ENCODE results near the gene CEBPG. TPM values are rescaled to one million over a fixed set of nuclear protein-coding genes. Genes with fewer than 3 reads are reported as not detected.

Gene CEBPG
- total RNA-seq, 1 experiment from 2014 or later, result 51.1 TPM

- no peaks in the 10 kb centered on the region for H3K27me3 ChIP-seq (ENCODE audit: insufficient read depth, low read length)
- BruUV-seq (replicated peaks), result no TSS peak
- no peaks in the 10 kb centered on the region for H3K36me3 ChIP-seq (ENCODE audit: control insufficient read depth in 1 of 2, insufficient read depth in 2 of 2, low read length in 2 of 2)
- ChIA-PET POLR2A (no interaction called here), RAD21 (ENCODE audit: low non-redundant PET in 1 of 2, low total read pairs in 2 of 2, uncharacterized antibody in 2 of 2, unreplicated experiment in 2 of 2) (no interaction called here), CTCF (no interaction called here)
- H3K79me2 ChIP-seq (ENCODE audit: insufficient read depth, low read length), result no peaks in the 10 kb centered on the region
- no peak overlapping the region for H3K9ac ChIP-seq (ENCODE audit: low read length)
- H2AFZ ChIP-seq (ENCODE audit: low read depth, low read length, poor library complexity, severe bottlenecking), result peak overlapping the region; percentile 75
- TF ChIP-seq JUND (IDR thresholded peaks at IDR 0.05) (peak; percentile 16; the same call in 1 of the 2 replicates), EGR1 (IDR thresholded peaks at IDR 0.05; ENCODE audit: low read depth) (no peak), SRF (IDR thresholded peaks at IDR 0.05; ENCODE audit: low read depth) (no peak), FOSL1 (IDR thresholded peaks at IDR 0.05; ENCODE audit: low read depth) (peak; percentile 25; the same call in 1 of the 2 replicates)
- intact Hi-C loops (cut with micrococcal nuclease), result no loop called here
- H3K27ac ChIP-seq (ENCODE audit: low read depth, low read length), result no peak overlapping the region
- peak overlapping the region; percentile 15 for H3K4me2 ChIP-seq (ENCODE audit: low read length)
- H3K4me3 ChIP-seq (replicated peaks in 1 of 2; ENCODE audit: low read depth in 1 of 2, low read length in 2 of 2), result no peak overlapping the region
- H4K20me1 ChIP-seq (ENCODE audit: insufficient read depth), result no peaks in the 10 kb centered on the region
- H3K9me3 ChIP-seq (ENCODE audit: control insufficient read depth in 1 of 2, insufficient read depth in 1 of 2, low read depth in 1 of 2, low read length in 2 of 2), result no peaks in the 10 kb centered on the region
- no peaks in the 10 kb centered on the region for H3K9me2 ChIP-seq (ENCODE audit: insufficient read depth)
- DNase-seq (ENCODE audit: low read depth, low spot score) (no peak), ATAC-seq (no peak)
- H3K4me1 ChIP-seq (ENCODE audit: control insufficient read depth in 1 of 2, insufficient read depth in 2 of 2, low read length in 2 of 2), result peaks cover 5 to 25% of the 10 kb centered on the region in 2 experiments
Measured at GRCh38 chr19:33368074-33368864, 5.2 kb upstream of the CEBPG start.

GRCh38 chr19:33370783-33371182 is 2.7 kb upstream of the CEBPG start:
- Histone ChIP-seq H3K4me3 (replicated peaks in 1 of 2; ENCODE audit: low read depth in 1 of 2, low read length in 2 of 2) (no peak overlapping the region), H3K79me2 (ENCODE audit: insufficient read depth, low read length) (peaks cover 18% of the 10 kb centered on the region), H3K27me3 (ENCODE audit: insufficient read depth, low read length) (no peaks in the 10 kb centered on the region), H2AFZ (ENCODE audit: low read depth, low read length, poor library complexity, severe bottlenecking) (no peak overlapping the region), H3K36me3 (ENCODE audit: control insufficient read depth in 1 of 2, insufficient read depth in 2 of 2, low read length in 2 of 2) (no peaks in the 10 kb centered on the region), H3K27ac (ENCODE audit: low read depth, low read length) (no peak overlapping the region), H4K20me1 (ENCODE audit: insufficient read depth) (peaks cover 11% of the 10 kb centered on the region; the same call in 1 of the 2 replicates), H3K4me1 (ENCODE audit: control insufficient read depth in 1 of 2, insufficient read depth in 2 of 2, low read length in 2 of 2) (peaks cover 16 to 40% of the 10 kb centered on the region in 2 experiments), H3K9ac (ENCODE audit: low read length) (no peak overlapping the region), H3K9me2 (ENCODE audit: insufficient read depth) (no peaks in the 10 kb centered on the region), H3K4me2 (ENCODE audit: low read length) (no peak overlapping the region), H3K9me3 (ENCODE audit: control insufficient read depth in 1 of 2, insufficient read depth in 1 of 2, low read depth in 1 of 2, low read length in 2 of 2) (no peaks in the 10 kb centered on the region)
- ATAC-seq (no peak), DNase-seq (ENCODE audit: low read depth, low spot score) (no peak)
- no TSS peak for BruUV-seq (replicated peaks)
- ChIA-PET RAD21 (ENCODE audit: low non-redundant PET in 1 of 2, low total read pairs in 2 of 2, uncharacterized antibody in 2 of 2, unreplicated experiment in 2 of 2) (no interaction called here), POLR2A (no interaction called here), CTCF (interaction anchor here (1.4 kb wide), 1 partner anchor 136 kb away, joined by 4 read pairs; no protein-coding TSS in a partner anchor)
- intact Hi-C loops (cut with micrococcal nuclease), result no loop called here
- TF ChIP-seq RAD21 (IDR thresholded peaks at IDR 0.05; ENCODE audit: low read depth) (no peak), CTCF (IDR thresholded peaks at IDR 0.05 in 2 of 3, conservative IDR thresholded peaks at IDR 0.05 in 1 of 3; ENCODE audit: borderline replicate concordance in 1 of 3, insufficient read depth in 1 of 3, low read depth in 2 of 3, low read length in 2 of 3) (no peak), SIN3A (IDR thresholded peaks at IDR 0.05; ENCODE audit: low read depth) (no peak), ZNF274 (IDR thresholded peaks at IDR 0.05; ENCODE audit: low read depth, low read length) (no peak), SRF (IDR thresholded peaks at IDR 0.05; ENCODE audit: low read depth) (no peak), EGR1 (IDR thresholded peaks at IDR 0.05; ENCODE audit: low read depth) (no peak), FOSL1 (IDR thresholded peaks at IDR 0.05; ENCODE audit: low read depth) (no peak), ELF1 (IDR thresholded peaks at IDR 0.05; ENCODE audit: borderline replicate concordance, low read depth) (no peak), TCF7L2 (IDR thresholded peaks at IDR 0.05; ENCODE audit: borderline replicate concordance, extremely low read depth, insufficient read depth, insufficient read length) (no peak), REST (IDR thresholded peaks at IDR 0.05; ENCODE audit: low read depth) (no peak), POLR2AphosphoS5 (IDR thresholded peaks at IDR 0.05; ENCODE audit: low read depth, low read length) (no peak), YY1 (IDR thresholded peaks at IDR 0.05; ENCODE audit: extremely low read depth, insufficient replicate concordance, low read depth, low read length) (no peak), SP1 (IDR thresholded peaks at IDR 0.05; ENCODE audit: low read depth) (no peak)
